ENCODE data around the gene TLL2. TPM values are rescaled to one million over a fixed set of nuclear protein-coding genes. Genes with fewer than 3 reads are reported as not detected.

Gene TLL2
- total and polyA plus RNA-seq, 2 experiments from 2014 or later: 2.6 to 3.0 TPM

DNA sequence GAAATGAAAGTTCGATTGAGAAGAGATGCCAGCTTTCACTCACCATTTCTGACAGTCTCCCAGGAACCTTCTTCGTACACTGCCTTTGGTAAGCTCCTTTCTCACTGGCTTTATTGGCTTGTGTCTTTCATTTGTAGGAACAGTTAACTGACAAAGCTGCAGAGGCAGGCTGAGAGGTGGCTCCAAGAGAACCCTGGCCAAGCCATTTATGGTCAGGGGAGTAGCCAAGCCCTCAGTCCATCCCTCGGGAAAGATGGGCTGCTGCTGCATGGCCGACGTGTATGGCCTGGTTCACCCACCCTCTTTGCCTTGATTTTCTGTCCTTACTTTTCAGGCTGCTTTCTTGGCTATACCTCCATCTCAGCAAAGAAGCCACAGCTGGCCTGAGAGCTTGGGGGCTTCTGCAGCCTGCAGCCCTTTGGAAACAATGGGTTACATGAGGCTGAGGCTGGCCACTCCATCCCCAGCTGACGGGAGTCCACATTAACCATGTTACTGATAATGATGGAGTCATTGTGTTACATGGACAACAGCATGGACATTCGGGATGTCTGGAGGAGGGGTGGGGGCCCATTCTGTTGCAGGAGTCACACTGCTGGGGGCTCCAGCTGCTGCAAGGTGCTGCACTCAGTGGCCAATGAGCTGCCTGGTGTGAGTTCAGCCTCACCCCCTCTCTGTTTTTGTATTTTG is 154.7 kb downstream of the TLL2 start, which contains the start of gene OPALIN:
Gene OPALIN (minus strand): TSS at position 152 of the 690 bp plus-strand sequence. CDS start 106 bp downstream, at position 46.
- H2AFZ ChIP-seq: peak within 1 kb of the TSS; percentile 47; the same call in 1 of the 2 replicates
- no peak within 1 kb of the TSS for H3K4me3 Mint-ChIP-seq

GRCh38 chr10:96357038-96357620 is 156.6 kb downstream of the TLL2 start:
- Mint-ChIP-seq H3K4me3 (no peak overlapping the region), H3K4me1 (peaks cover 11% of the 10 kb centered on the region), H3K27me3 (ENCODE audit: insufficient read depth, low read depth, poor library complexity) (peaks cover 10% of the 10 kb centered on the region), H3K27ac (no peak overlapping the region), H3K9me3 (no peaks in the 10 kb centered on the region; the same call in 2 of the 3 replicates), H3K36me3 (ENCODE audit: low read depth) (no peaks in the 10 kb centered on the region)
- Histone ChIP-seq H3K27me3 (ENCODE audit: insufficient read depth) (no peaks in the 10 kb centered on the region), H3K36me3 (ENCODE audit: insufficient read depth) (no peaks in the 10 kb centered on the region), H4K20me1 (replicated peaks; ENCODE audit: insufficient read depth) (no peaks in the 10 kb centered on the region), H2AFZ (no peak overlapping the region), H3K4me1 (ENCODE audit: insufficient read depth) (no peaks in the 10 kb centered on the region), H3K27ac (ENCODE audit: low read depth) (no peak overlapping the region), H3K4me3 (no peak overlapping the region), H3K4me2 (no peak overlapping the region), H3K79me2 (replicated peaks; ENCODE audit: insufficient read depth) (no peaks in the 10 kb centered on the region), H3F3A (replicated peaks; ENCODE audit: low read depth) (no peaks in the 10 kb centered on the region), H3K9me2 (ENCODE audit: insufficient read depth) (peaks cover 3% of the 10 kb centered on the region; the same call in 1 of the 2 replicates)
- ATAC-seq: no peak
- no peak for DNase-seq (ENCODE audit: low spot score)
- no peak for TF ChIP-seq ZNF331 (CRISPR knock-in tag; IDR thresholded peaks at IDR 0.05; ENCODE audit: low read depth)
- TF ChIP-seq, protein P1, sequence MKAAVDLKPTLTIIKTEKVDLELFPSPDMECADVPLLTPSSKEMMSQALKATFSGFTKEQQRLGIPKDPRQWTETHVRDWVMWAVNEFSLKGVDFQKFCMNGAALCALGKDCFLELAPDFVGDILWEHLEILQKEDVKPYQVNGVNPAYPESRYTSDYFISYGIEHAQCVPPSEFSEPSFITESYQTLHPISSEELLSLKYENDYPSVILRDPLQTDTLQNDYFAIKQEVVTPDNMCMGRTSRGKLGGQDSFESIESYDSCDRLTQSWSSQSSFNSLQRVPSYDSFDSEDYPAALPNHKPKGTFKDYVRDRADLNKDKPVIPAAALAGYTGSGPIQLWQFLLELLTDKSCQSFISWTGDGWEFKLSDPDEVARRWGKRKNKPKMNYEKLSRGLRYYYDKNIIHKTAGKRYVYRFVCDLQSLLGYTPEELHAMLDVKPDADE (IDR thresholded peaks at IDR 0.05): no peak
- no peak for TF ChIP-seq REST (IDR thresholded peaks at IDR 0.05; ENCODE audit: unreplicated experiment)
- TF ChIP-seq NANOG (IDR thresholded peaks at IDR 0.05; ENCODE audit: borderline replicate concordance): no peak
- TF ChIP-seq, protein P2, sequence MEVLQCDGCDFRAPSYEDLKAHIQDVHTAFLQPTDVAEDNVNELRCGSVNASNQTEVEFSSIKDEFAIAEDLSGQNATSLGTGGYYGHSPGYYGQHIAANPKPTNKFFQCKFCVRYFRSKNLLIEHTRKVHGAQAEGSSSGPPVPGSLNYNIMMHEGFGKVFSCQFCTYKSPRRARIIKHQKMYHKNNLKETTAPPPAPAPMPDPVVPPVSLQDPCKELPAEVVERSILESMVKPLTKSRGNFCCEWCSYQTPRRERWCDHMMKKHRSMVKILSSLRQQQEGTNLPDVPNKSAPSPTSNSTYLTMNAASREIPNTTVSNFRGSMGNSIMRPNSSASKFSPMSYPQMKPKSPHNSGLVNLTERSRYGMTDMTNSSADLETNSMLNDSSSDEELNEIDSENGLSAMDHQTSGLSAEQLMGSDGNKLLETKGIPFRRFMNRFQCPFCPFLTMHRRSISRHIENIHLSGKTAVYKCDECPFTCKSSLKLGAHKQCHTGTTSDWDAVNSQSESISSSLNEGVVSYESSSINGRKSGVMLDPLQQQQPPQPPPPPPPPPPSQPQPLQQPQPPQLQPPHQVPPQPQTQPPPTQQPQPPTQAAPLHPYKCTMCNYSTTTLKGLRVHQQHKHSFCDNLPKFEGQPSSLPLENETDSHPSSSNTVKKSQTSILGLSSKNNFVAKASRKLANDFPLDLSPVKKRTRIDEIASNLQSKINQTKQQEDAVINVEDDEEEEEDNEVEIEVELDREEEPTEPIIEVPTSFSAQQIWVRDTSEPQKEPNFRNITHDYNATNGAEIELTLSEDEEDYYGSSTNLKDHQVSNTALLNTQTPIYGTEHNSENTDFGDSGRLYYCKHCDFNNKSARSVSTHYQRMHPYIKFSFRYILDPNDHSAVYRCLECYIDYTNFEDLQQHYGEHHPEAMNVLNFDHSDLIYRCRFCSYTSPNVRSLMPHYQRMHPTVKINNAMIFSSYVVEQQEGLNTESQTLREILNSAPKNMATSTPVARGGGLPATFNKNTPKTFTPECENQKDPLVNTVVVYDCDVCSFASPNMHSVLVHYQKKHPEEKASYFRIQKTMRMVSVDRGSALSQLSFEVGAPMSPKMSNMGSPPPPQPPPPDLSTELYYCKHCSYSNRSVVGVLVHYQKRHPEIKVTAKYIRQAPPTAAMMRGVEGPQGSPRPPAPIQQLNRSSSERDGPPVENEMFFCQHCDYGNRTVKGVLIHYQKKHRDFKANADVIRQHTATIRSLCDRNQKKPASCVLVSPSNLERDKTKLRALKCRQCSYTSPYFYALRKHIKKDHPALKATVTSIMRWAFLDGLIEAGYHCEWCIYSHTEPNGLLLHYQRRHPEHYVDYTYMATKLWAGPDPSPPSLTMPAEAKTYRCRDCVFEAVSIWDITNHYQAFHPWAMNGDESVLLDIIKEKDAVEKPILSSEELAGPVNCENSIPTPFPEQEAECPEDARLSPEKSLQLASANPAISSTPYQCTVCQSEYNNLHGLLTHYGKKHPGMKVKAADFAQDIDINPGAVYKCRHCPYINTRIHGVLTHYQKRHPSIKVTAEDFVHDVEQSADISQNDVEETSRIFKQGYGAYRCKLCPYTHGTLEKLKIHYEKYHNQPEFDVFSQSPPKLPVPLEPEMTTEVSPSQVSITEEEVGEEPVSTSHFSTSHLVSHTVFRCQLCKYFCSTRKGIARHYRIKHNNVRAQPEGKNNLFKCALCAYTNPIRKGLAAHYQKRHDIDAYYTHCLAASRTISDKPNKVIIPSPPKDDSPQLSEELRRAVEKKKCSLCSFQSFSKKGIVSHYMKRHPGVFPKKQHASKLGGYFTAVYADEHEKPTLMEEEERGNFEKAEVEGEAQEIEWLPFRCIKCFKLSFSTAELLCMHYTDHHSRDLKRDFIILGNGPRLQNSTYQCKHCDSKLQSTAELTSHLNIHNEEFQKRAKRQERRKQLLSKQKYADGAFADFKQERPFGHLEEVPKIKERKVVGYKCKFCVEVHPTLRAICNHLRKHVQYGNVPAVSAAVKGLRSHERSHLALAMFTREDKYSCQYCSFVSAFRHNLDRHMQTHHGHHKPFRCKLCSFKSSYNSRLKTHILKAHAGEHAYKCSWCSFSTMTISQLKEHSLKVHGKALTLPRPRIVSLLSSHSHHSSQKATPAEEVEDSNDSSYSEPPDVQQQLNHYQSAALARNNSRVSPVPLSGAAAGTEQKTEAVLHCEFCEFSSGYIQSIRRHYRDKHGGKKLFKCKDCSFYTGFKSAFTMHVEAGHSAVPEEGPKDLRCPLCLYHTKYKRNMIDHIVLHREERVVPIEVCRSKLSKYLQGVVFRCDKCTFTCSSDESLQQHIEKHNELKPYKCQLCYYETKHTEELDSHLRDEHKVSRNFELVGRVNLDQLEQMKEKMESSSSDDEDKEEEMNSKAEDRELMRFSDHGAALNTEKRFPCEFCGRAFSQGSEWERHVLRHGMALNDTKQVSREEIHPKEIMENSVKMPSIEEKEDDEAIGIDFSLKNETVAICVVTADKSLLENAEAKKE (CRISPR knock-in tag; IDR thresholded peaks at IDR 0.05): no peak
- no peak for TF ChIP-seq ZNF114 (CRISPR knock-in tag; IDR thresholded peaks at IDR 0.05)
- TF ChIP-seq EZH2 (IDR thresholded peaks at IDR 0.05; ENCODE audit: low read depth, unreplicated experiment): no peak
- TF ChIP-seq JUNB (IDR thresholded peaks at IDR 0.05; ENCODE audit: unreplicated experiment): no peak
- TF ChIP-seq POLR2AphosphoS5 (IDR thresholded peaks at IDR 0.05; ENCODE audit: low read depth): no peak

More for the DNA sequence above, 154.7 kb downstream of the TLL2 start, which contains the start of gene OPALIN:
- TF ChIP-seq STAT1 (IDR thresholded peaks at IDR 0.05; ENCODE audit: unreplicated experiment) (no peak), EZH2phosphoT487 (IDR thresholded peaks at IDR 0.05; ENCODE audit: unreplicated experiment) (no peak)
- H3K36me3 Mint-ChIP-seq (ENCODE audit: low read depth): no peaks in the 10 kb centered on the region
- Histone ChIP-seq H3K27ac (ENCODE audit: low read depth) (no peak within 1 kb of the TSS), H3F3A (replicated peaks; ENCODE audit: low read depth) (no peaks in the 10 kb centered on the region), H3K4me3 (no peak within 1 kb of the TSS), H4K20me1 (replicated peaks; ENCODE audit: insufficient read depth) (no peaks in the 10 kb centered on the region), H3K9me2 (ENCODE audit: insufficient read depth) (peaks cover 3% of the 10 kb centered on the region; the same call in 1 of the 2 replicates), H3K4me1 (ENCODE audit: insufficient read depth) (no peaks in the 10 kb centered on the region), H3K79me2 (replicated peaks; ENCODE audit: insufficient read depth) (no peaks in the 10 kb centered on the region), H3K36me3 (ENCODE audit: insufficient read depth) (no peaks in the 10 kb centered on the region), H3K27me3 (ENCODE audit: insufficient read depth) (no peaks in the 10 kb centered on the region), H3K4me2 (no peak within 1 kb of the TSS)
- DNase-seq (ENCODE audit: low spot score): no peak
- H3K4me1 Mint-ChIP-seq: peaks cover 5% of the 10 kb centered on the region; the same call in 2 of the 3 replicates
- no peak within 1 kb of the TSS for H3K27ac Mint-ChIP-seq
- no peaks in the 10 kb centered on the region for H3K9me3 Mint-ChIP-seq
- ATAC-seq: no peak
- peaks cover 8% of the 10 kb centered on the region for H3K27me3 Mint-ChIP-seq (ENCODE audit: insufficient read depth, low read depth, poor library complexity)
